Natural killer cell (primary cell): ENCODE results near the gene STK32A. TPM values are rescaled to one million over a fixed set of nuclear protein-coding genes. Genes with fewer than 3 reads are reported as not detected.

Experiments
- ATAC-seq, 3 donors: fragments of 150-1000 bp in 2 of 3; fragments of 200-7000 bp in 1 of 3; cut with Tn5 transposase; 1 replicate in 1 of 3; 2 replicates in 2 of 3; pipeline ENCODE4 v1.10.0; 2021; ENCODE audit warnings: mild to moderate bottlenecking in 2 of 3, moderate library complexity in 2 of 3
- DNase-seq, 2 donors: peaks; one replicate each; pipeline versions ENCODE4 v3.0.0 to v3.0.0-alpha.2; 2013 to 2021; ENCODE audit warnings: mixed read lengths in 1 of 2
- H3K27ac ChIP-seq: one replicate; pipeline ENCODE4 v1.5.1; 2013; ENCODE audit warnings: mild to moderate bottlenecking, low read length
- H3K27me3 ChIP-seq: one replicate; pipeline ENCODE4 v1.6.1; 2013; ENCODE audit warnings: low read length; ENCODE audit not compliant: control insufficient read depth, insufficient read depth
- H3K36me3 ChIP-seq: one replicate; pipeline ENCODE4 v1.6.1; 2013; ENCODE audit warnings: low read length; ENCODE audit not compliant: control insufficient read depth, insufficient read depth
- H3K4me1 ChIP-seq: one replicate; pipeline ENCODE4 v1.6.1; 2013; ENCODE audit warnings: low read length; ENCODE audit not compliant: control insufficient read depth, insufficient read depth
- H3K4me3 ChIP-seq: one replicate; pipeline ENCODE4 v1.5.1; 2013; ENCODE audit warnings: low read length
- H3K9me3 ChIP-seq: one replicate; pipeline ENCODE4 v1.6.1; 2013; ENCODE audit warnings: low read length; ENCODE audit not compliant: control insufficient read depth, insufficient read depth
- H3K27ac Mint-ChIP-seq, 2 donors: one replicate each; pipeline ENCODE4 v1.8.0; 2022; ENCODE audit warnings: mild to moderate bottlenecking in 2 of 2, mixed read lengths in 2 of 2, moderate library complexity in 1 of 2
- H3K27me3 Mint-ChIP-seq, 2 donors: one replicate each; pipeline ENCODE4 v1.8.0; 2022; ENCODE audit warnings: low read depth in 2 of 2, mixed read lengths in 2 of 2
- H3K36me3 Mint-ChIP-seq: one replicate; pipeline ENCODE4 v1.8.0; 2022; ENCODE audit warnings: mixed read lengths
- H3K4me1 Mint-ChIP-seq, 2 donors: one replicate each; pipeline ENCODE4 v1.8.0; 2022; ENCODE audit warnings: mixed read lengths in 2 of 2
- H3K4me3 Mint-ChIP-seq: one replicate; pipeline ENCODE4 v1.8.0; 2022; ENCODE audit warnings: mild to moderate bottlenecking, moderate library complexity, mixed read lengths
- H3K9me3 Mint-ChIP-seq, 2 donors: one replicate each; pipeline ENCODE4 v1.8.0; 2022; ENCODE audit warnings: mixed read lengths in 2 of 2
- CTCF ChIP-seq: fragments of 200-600 bp; IDR thresholded peaks from one replicate; pipeline ENCODE4 v1.8.0; 2022; ENCODE audit warnings: antibody characterized with exemption
- WGBS: methylation state at CpG from one replicate; pipeline ENCODE4 v1.1.7; 2013; ENCODE audit warnings: missing lambda C conversion rate; ENCODE audit not compliant: insufficient coverage; 5-methylcytosine and 5-hydroxymethylcytosine counted together
- intact Hi-C: fragments of 100-400 bp; cut with micrococcal nuclease; formaldehyde crosslinking; loops from one replicate; pipeline ENCODE4 v1.14.2; 2022
- total RNA-seq, 4 donors: library from RNA; stranded (reverse); fragments of 120-200 nt in 1 of 4; gene quantifications; one replicate each; pipeline versions ENCODE4 v1.2.3 to v1.2.4, GENCODE V29; 2013 to 2022

Gene STK32A
- total RNA-seq, 3 donors from 2014 or later (not counting 1 experiment from before 2014, with no cell fraction given), result not detected

- Histone ChIP-seq H3K4me1 (no peaks in the 10 kb centered on the region), H3K9me3 (no peaks in the 10 kb centered on the region), H3K27ac (no peak overlapping the region), H3K4me3 (no peak overlapping the region), H3K27me3 (no peaks in the 10 kb centered on the region), H3K36me3 (no peaks in the 10 kb centered on the region)
- Mint-ChIP-seq H3K27me3 (no peaks in the 10 kb centered on the region), H3K4me3 (no peak overlapping the region), H3K36me3 (no peaks in the 10 kb centered on the region), H3K9me3 (no peaks in the 10 kb centered on the region), H3K27ac (no peak overlapping the region), H3K4me1 (no peaks in the 10 kb centered on the region)
- TF ChIP-seq CTCF, result no peak
- ATAC-seq (no peak), DNase-seq (no peak)
- intact Hi-C loops, result no loop called here
- WGBS, result 78% methylated on average over 1 of the region's 1 CpG
Measured at GRCh38 chr5:147404706-147405105, 169.9 kb downstream of the STK32A start.

DNA sequence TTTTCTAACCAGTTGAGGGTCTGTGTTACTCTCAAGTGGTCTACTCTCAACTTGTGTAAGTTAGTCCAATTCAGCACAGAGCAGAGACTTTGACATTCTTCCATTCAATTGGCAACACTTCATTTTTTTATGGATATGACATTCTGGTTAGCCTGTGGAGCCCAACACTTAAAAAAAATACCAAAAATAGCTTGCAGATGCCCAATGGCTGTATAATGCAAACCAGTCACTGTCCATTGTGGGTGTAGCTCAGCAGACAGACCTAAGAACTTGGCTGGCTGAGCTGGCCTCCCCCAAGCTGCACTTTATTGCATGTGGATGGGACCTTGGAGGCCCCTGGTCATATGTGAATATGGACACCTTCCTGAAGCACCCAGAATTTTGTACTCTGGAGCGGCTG is 171.8 kb downstream of the STK32A start:
- no peaks in the 10 kb centered on the region for H3K9me3 Mint-ChIP-seq
- Histone ChIP-seq H3K36me3 (no peaks in the 10 kb centered on the region), H3K4me1 (no peaks in the 10 kb centered on the region), H3K4me3 (no peak overlapping the region), H3K27ac (no peak overlapping the region), H3K9me3 (no peaks in the 10 kb centered on the region), H3K27me3 (no peaks in the 10 kb centered on the region)
- intact Hi-C loops, result no loop called here
- H3K27ac Mint-ChIP-seq, result no peak overlapping the region
- ATAC-seq, result no peak
- no peaks in the 10 kb centered on the region for H3K27me3 Mint-ChIP-seq
- no peak for TF ChIP-seq CTCF
- no CpG with 5 or more reads among the region's 1 CpG for WGBS
- no peak for DNase-seq
- no peaks in the 10 kb centered on the region for H3K4me1 Mint-ChIP-seq
- no peaks in the 10 kb centered on the region for H3K36me3 Mint-ChIP-seq
- no peak overlapping the region for H3K4me3 Mint-ChIP-seq

- TF ChIP-seq CTCF, result no peak
- DNase-seq (no peak), ATAC-seq (no peak)
- Mint-ChIP-seq H3K9me3 (no peaks in the 10 kb centered on the region), H3K4me1 (no peaks in the 10 kb centered on the region), H3K36me3 (no peaks in the 10 kb centered on the region), H3K27ac (no peak overlapping the region), H3K27me3 (peaks cover 0 to 3% of the 10 kb centered on the region in 2 donors), H3K4me3 (no peak overlapping the region)
- Histone ChIP-seq H3K27me3 (no peaks in the 10 kb centered on the region), H3K36me3 (no peaks in the 10 kb centered on the region), H3K9me3 (no peaks in the 10 kb centered on the region), H3K27ac (no peak overlapping the region), H3K4me1 (no peaks in the 10 kb centered on the region), H3K4me3 (no peak overlapping the region)
- WGBS, result 92% methylated on average over 7 of the region's 8 CpGs
- intact Hi-C loops, result no loop called here
Measured at GRCh38 chr5:147407094-147407681, 172.4 kb downstream of the STK32A start.

DNA sequence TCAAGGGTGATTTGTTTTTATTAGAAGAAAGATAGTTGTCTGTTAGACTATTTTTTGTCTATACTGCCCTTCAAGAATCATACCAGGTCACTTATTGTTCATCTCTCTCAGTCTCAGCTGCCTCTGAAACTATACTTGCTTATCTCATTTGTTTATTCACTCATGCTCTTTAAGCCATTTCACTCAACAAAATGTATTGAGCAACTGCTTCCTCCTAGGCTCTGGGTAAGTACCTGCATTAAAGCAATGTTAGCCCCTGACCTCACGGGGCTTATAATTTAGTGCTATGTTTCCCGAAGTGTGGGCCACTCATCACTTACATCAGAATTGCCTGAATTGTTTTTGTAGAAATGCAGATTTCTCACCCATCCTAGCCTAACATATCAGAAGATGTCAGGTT is 174.2 kb downstream of the STK32A start:
- H3K4me1 Mint-ChIP-seq, result no peaks in the 10 kb centered on the region
- H3K27ac Mint-ChIP-seq, result no peak overlapping the region
- H3K27me3 Mint-ChIP-seq, result peaks cover 5% of the 10 kb centered on the region in 2 donors
- Histone ChIP-seq H3K4me1 (no peaks in the 10 kb centered on the region), H3K36me3 (no peaks in the 10 kb centered on the region), H3K27ac (no peak overlapping the region), H3K9me3 (no peaks in the 10 kb centered on the region), H3K4me3 (no peak overlapping the region), H3K27me3 (no peaks in the 10 kb centered on the region)
- H3K4me3 Mint-ChIP-seq, result no peak overlapping the region
- DNase-seq, result no peak
- H3K9me3 Mint-ChIP-seq, result no peaks in the 10 kb centered on the region
- H3K36me3 Mint-ChIP-seq, result no peaks in the 10 kb centered on the region
- no peak for TF ChIP-seq CTCF
- no peak for ATAC-seq
- 100% methylated on average over 2 of the region's 2 CpGs for WGBS
- intact Hi-C loops, result no loop called here
